Thyroid gland (tissue), 4 donors: ENCODE data around the gene CFDP1. TPM values are rescaled to one million over a fixed set of nuclear protein-coding genes. Genes with fewer than 3 reads are reported as not detected.

Source experiments
- DNase-seq, 2 donors: peaks; one replicate each; pipeline ENCODE4 v3.0.0-alpha.2; 2019
- H3K27ac ChIP-seq, 3 donors: fragments of 200-600 bp; sonication (generic); 1 replicate in 2 of 3; 2 replicates in 1 of 3; pipeline ENCODE4 v1.5.1; 2016 to 2019; ENCODE audit warnings: mild to moderate bottlenecking in 1 of 3, moderate library complexity in 1 of 3
- H3K27me3 ChIP-seq: fragments of 200-600 bp; sonication (generic); one replicate; pipeline ENCODE4 v1.5.1; 2019
- H3K36me3 ChIP-seq, 2 donors: fragments of 200-600 bp; sonication (generic); one replicate each; pipeline ENCODE4 v1.5.1; 2016 to 2019
- H3K4me1 ChIP-seq, 2 donors: fragments of 200-600 bp; sonication (generic); one replicate each; pipeline ENCODE4 v1.5.1; 2017 to 2019
- H3K4me3 ChIP-seq, 3 donors: fragments of 200-600 bp; sonication (generic); replicated peaks in 1 of 3; 1 replicate in 2 of 3; 2 replicates in 1 of 3; pipeline ENCODE4 v1.5.1; 2016; ENCODE audit warnings: mild to moderate bottlenecking in 1 of 3
- H3K9me3 ChIP-seq: fragments of 200-600 bp; sonication (generic); one replicate; pipeline ENCODE4 v1.5.1; 2017
- POLR2A ChIP-seq, 2 donors: fragments of 450-650 bp; IDR thresholded peaks; one replicate each; pipeline ENCODE4 v1.6.1; 2017; ENCODE audit warnings: antibody characterized with exemption in 2 of 2, mild to moderate bottlenecking in 2 of 2, moderate library complexity in 1 of 2
- WGBS, 2 donors: methylation state at CpG; one replicate each; pipeline ENCODE4 v1.1.5; 2017; 5-methylcytosine and 5-hydroxymethylcytosine counted together
- intact Hi-C: fragments of 100-400 bp; cut with DNase I; formaldehyde crosslinking; loops from one replicate; pipeline ENCODE4 v1.15.1; 2023
- total RNA-seq, 4 donors: library from RNA; depleted of rRNA; stranded (reverse); fragments of >200 nt; gene quantifications; one replicate each; pipeline ENCODE4 v1.2.3, GENCODE V29; 2016
- TF ChIP-seq, protein P1 (sequence below), 6 experiments: fragments of 200-600 bp in 3 of 6; fragments of 450-650 bp in 3 of 6; sonication (generic) in 3 of 6; IDR thresholded peaks; one replicate each; pipeline ENCODE4 v1.5.1; 2016 to 2019; ENCODE audit warnings: antibody characterized with exemption in 6 of 6, mild to moderate bottlenecking in 2 of 6, inconsistent platforms in 1 of 6, moderate library complexity in 1 of 6

CFDP1 gene
- total RNA-seq, 4 donors from 2014 or later, result 50.5 to 77.9 (median 60.7) TPM

DNA sequence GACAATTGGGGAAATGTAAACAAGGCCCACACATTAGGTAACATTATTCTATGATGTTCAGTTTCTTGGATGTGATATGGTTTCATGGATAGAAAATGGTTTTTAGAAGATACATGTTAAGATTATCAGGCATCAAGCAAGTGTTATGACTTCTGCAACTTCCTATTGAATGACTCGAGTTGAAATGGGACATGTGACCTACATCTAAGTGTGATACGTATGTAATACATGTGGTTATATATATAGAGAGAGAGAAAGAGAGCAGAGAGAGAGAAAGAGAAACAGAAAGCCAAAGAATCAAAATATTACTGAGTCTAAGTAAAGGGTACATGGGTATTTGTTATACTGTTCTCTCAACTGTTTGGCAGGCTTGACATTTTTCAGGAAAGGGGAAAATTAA, 29.5 kb upstream of the CFDP1 start:
- 25 to 44% methylated on average over 2 of the region's 2 CpGs for WGBS, 2 donors
- DNase-seq, result no peak
- no peaks in the 10 kb centered on the region for H3K36me3 ChIP-seq
- peaks cover 6 to 16% of the 10 kb centered on the region in 2 donors for H3K4me1 ChIP-seq
- intact Hi-C loops, result no loop called here
- no peak overlapping the region for H3K4me3 ChIP-seq
- H3K27ac ChIP-seq, result no peak overlapping the region
- no peak for TF ChIP-seq POLR2A (IDR thresholded peaks at IDR 0.05)
- TF ChIP-seq, protein P1, sequence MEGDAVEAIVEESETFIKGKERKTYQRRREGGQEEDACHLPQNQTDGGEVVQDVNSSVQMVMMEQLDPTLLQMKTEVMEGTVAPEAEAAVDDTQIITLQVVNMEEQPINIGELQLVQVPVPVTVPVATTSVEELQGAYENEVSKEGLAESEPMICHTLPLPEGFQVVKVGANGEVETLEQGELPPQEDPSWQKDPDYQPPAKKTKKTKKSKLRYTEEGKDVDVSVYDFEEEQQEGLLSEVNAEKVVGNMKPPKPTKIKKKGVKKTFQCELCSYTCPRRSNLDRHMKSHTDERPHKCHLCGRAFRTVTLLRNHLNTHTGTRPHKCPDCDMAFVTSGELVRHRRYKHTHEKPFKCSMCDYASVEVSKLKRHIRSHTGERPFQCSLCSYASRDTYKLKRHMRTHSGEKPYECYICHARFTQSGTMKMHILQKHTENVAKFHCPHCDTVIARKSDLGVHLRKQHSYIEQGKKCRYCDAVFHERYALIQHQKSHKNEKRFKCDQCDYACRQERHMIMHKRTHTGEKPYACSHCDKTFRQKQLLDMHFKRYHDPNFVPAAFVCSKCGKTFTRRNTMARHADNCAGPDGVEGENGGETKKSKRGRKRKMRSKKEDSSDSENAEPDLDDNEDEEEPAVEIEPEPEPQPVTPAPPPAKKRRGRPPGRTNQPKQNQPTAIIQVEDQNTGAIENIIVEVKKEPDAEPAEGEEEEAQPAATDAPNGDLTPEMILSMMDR (IDR thresholded peaks at IDR 0.05), result no peak
- no peaks in the 10 kb centered on the region for H3K27me3 ChIP-seq
- H3K9me3 ChIP-seq, result no peaks in the 10 kb centered on the region

DNA sequence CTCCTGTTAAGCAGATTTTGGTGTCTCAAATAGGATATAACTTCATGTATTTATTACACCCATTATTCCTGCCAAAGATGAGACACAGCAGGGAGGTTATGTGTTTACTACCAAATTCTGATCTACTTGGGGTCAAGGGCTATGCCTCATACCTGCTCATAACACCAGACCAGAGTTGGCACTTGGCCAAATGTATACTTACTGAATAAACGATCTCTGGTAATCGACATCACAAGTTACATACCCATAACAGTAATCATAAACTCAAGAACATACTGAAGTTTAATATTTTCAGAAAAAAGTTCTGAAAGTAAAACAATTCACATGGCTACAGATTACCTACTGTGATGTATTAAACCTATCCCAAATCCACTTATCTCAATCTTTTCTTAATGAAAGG, 28.3 kb upstream of the CFDP1 start:
- Histone ChIP-seq H3K27ac (no peak overlapping the region), H3K4me1 (peaks cover 6 to 16% of the 10 kb centered on the region in 2 donors), H3K4me3 (no peak overlapping the region), H3K27me3 (no peaks in the 10 kb centered on the region), H3K9me3 (no peaks in the 10 kb centered on the region), H3K36me3 (no peaks in the 10 kb centered on the region)
- no peak for TF ChIP-seq POLR2A (IDR thresholded peaks at IDR 0.05)
- TF ChIP-seq, protein P1 (IDR thresholded peaks at IDR 0.05), result no peak
- DNase-seq, result no peak
- whole genome bisulfite sequencing, 2 donors, result 80 to 88% methylated on average over 2 of the region's 2 CpGs
- intact Hi-C loops, result no loop called here

DNA sequence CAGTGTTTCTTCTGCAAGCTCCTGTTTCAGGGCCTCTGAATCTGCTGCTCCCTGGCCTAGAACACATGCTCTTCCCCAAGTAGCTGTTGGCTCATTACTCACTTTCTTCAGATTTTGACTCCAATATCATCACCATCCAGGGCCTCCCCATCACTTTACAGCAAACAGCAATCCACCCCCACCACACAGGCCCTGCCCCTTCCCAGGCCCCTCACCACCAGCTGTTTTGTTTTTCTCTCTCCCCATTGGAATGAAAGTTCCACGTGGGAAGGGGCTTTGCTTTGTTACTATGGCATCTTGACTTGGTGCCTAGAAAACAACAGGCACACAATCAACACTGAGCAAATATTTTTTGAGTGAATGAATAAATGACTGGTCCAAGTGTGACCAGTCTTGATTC, 27.1 kb upstream of the CFDP1 start:
- Histone ChIP-seq H3K4me3 (no peak overlapping the region), H3K27ac (no peak overlapping the region), H3K36me3 (no peaks in the 10 kb centered on the region), H3K4me1 (peaks cover 13 to 24% of the 10 kb centered on the region in 2 donors), H3K27me3 (no peaks in the 10 kb centered on the region), H3K9me3 (no peaks in the 10 kb centered on the region)
- no peak for DNase-seq
- intact Hi-C loops, result no loop called here
- 28 to 32% methylated on average over 1 of the region's 1 CpG for WGBS, 2 donors
- TF ChIP-seq POLR2A (IDR thresholded peaks at IDR 0.05), result no peak
- TF ChIP-seq, protein P1 (IDR thresholded peaks at IDR 0.05), result no peak

DNA sequence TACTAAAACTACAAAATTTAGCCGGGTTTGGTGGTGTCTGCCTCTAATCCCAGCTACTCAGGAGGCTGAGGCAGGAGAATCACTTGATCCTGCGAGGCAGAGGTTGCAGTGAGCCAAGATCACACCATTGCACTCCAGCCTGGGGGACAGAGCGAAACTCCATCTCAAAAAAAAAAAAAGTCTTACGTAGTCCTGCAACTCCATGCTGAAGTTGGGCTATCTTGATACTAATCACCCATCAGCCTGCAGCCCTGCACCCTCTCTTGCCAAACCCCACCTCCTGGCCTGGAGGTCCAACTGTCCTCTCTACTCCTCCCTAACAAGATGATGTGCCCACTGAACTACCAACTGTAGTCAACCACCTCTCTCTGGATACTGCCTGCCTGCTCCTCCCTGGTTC, 26.4 kb upstream of the CFDP1 start:
- Histone ChIP-seq H3K9me3 (no peaks in the 10 kb centered on the region), H3K27ac (no peak overlapping the region), H3K36me3 (no peaks in the 10 kb centered on the region), H3K4me1 (peaks cover 13 to 26% of the 10 kb centered on the region in 2 donors), H3K4me3 (no peak overlapping the region), H3K27me3 (no peaks in the 10 kb centered on the region)
- 98 to 100% methylated on average over 3 to 4 of the region's 4 CpGs for WGBS, 2 donors
- TF ChIP-seq POLR2A (IDR thresholded peaks at IDR 0.05), result no peak
- TF ChIP-seq, protein P1 (IDR thresholded peaks at IDR 0.05), result no peak
- no peak for DNase-seq
- intact Hi-C loops, result no loop called here

DNA sequence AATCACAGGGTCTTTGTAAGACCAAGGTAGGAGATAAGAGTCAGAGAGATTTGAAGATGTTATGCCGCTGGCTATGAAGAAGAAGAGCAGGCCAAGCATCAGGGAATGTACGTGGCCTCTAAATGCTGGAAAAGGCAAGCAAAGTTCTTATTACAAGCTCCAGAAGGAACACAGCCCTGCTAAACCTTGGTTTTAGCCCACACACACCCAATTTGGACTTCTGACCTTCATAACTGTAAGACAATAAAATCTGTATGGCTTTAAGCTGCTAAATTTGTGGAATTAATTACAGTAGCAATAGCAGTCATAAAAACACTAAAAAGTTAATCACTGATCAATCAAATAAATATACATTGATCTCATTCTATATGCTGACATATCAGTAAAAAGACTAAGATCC, 25.1 kb upstream of the CFDP1 start:
- Histone ChIP-seq H3K4me1 (peaks cover 13 to 26% of the 10 kb centered on the region in 2 donors), H3K9me3 (no peaks in the 10 kb centered on the region), H3K27me3 (no peaks in the 10 kb centered on the region), H3K4me3 (no peak overlapping the region), H3K36me3 (no peaks in the 10 kb centered on the region), H3K27ac (no peak overlapping the region)
- DNase-seq, result no peak
- intact Hi-C loops, result no loop called here
- WGBS, 2 donors, result 94 to 96% methylated on average over 2 of the region's 2 CpGs
- no peak for TF ChIP-seq POLR2A (IDR thresholded peaks at IDR 0.05)
- TF ChIP-seq, protein P1 (IDR thresholded peaks at IDR 0.05), result no peak
